H1 (cell line): ENCODE measurements around the gene TRMT44. TPM values are rescaled to one million over a fixed set of nuclear protein-coding genes. Genes with fewer than 3 reads are reported as not detected.

ENCODE experiments used
- ASH2L ChIP-seq: fragments of 200-600, 300-600 bp; sonication (generic); IDR thresholded peaks from one replicate; pipeline ENCODE4 v1.7.1; 2017; ENCODE audit warnings: low read length
- POLR2AphosphoS5 ChIP-seq: IDR thresholded peaks from 2 replicates; pipeline ENCODE4 v1.6.1; 2011; ENCODE audit warnings: low read depth, low read length
- polyA plus RNA-seq, 7 experiments: library from polyadenylated mRNA; depleted of rRNA in 3 of 7; stranded (reverse) in 5 of 7; unstranded in 2 of 7; fragments of >200 nt in 5 of 7; fragments of 200-250 nt in 2 of 7; gene quantifications; 1 replicate in 5 of 7; 2 replicates in 1 of 7; 4 replicates in 1 of 7; pipeline versions ENCODE4 v1.2.1 to v1.2.3, GENCODE V29; 2011 to 2013; ENCODE audit warnings: missing spikeins in 2 of 7, mixed read lengths in 2 of 7
- total RNA-seq: library from RNA; stranded (reverse); fragmentation: NEBNext Ultra II Directional; extraction: Animal tissue kit (Norgen Biotek cat#: 25700); gene quantifications from 2 replicates; pipeline ENCODE4 v1.2.1, GENCODE V29; 2021

The TRMT44 gene
- total and polyA plus RNA-seq, 2 of the 8 experiments (the other 6 are each of a cell fraction or from before 2014, with no cell fraction given), result 8.6 to 23.9 TPM

DNA sequence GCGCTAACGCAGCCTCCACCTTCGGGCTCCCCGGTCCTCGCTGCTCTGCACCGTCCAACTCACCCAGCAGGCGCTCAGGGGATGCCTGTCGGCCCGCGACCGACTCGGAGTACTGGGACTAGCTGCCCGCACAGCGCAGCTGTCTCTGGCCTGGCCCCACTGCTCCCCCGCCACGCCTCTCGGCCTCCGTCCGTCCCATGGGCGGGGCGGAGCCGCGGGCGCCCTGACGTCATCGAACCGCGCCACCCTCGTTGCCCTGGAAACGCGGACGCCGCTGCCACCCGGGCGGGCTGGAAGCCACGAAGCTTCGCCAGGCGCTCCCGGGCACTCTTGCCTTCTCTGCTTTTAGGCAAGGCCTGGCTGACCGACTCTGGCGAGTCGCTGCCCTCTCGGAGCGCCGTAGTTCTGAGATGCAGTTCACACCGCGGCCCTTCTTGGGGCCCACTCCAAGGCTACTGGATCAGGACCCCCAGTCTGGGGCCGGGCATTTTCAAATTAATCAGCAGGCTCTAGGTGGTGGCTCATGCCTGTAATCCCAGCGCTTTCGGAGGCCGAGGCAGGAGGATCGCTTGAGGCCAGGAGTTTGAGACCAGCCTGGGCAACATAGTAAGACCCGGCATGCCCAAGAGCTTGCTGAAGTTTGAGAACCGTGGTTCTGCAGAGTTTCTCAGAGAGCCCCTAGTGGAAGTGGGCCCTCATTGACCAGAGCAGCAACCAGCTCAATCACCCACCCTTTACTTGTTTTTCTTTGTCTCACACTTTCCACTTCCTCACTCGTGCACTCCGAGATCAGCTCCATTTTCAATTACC lies 12.1 kb upstream of the TRMT44 start (continued):
- TF ChIP-seq POLR2AphosphoS5 (peak; percentile 51; the same call in 1 of the 2 replicates), ASH2L (peak; percentile 49)
